CD14-positive monocyte (primary cell): ENCODE data around the gene TRAM2. TPM values are rescaled to one million over a fixed set of nuclear protein-coding genes. Genes with fewer than 3 reads are reported as not detected.

Source experiments
- DNase-seq, 3 donors: peaks; one replicate each; pipeline ENCODE4 v3.0.0-alpha.2; 2011 to 2022
- H2AFZ ChIP-seq: 2 replicates; pipeline ENCODE4 v1.6.0; 2012; ENCODE audit warnings: mild to moderate bottlenecking, low read depth, low read length, inconsistent platforms; ENCODE audit not compliant: insufficient read depth, poor library complexity, severe bottlenecking
- H3K27ac ChIP-seq, 2 donors: 1 replicate in 1 of 2; 2 replicates in 1 of 2; pipeline ENCODE4 v1.5.1; 2012 to 2013; ENCODE audit warnings: low read length in 2 of 2, control low read depth in 1 of 2, inconsistent platforms in 1 of 2, low read depth in 1 of 2, mild to moderate bottlenecking in 1 of 2
- H3K27me3 ChIP-seq, 2 donors: one replicate each; pipeline versions ENCODE4 v1.6.0 to v1.6.1; 2011 to 2013; ENCODE audit warnings: low read length in 2 of 2; ENCODE audit not compliant: control insufficient read depth in 2 of 2, insufficient read depth in 2 of 2
- H3K36me3 ChIP-seq, 2 donors: replicated peaks in 1 of 2; 1 replicate in 1 of 2; 2 replicates in 1 of 2; pipeline versions ENCODE4 v1.5.1 to v1.6.1; 2012 to 2013; ENCODE audit warnings: low read length in 2 of 2, control low read depth in 1 of 2, inconsistent platforms in 1 of 2, mild to moderate bottlenecking in 1 of 2; ENCODE audit not compliant: insufficient read depth in 2 of 2, control insufficient read depth in 1 of 2
- H3K4me1 ChIP-seq, 2 donors: 1 replicate in 1 of 2; 2 replicates in 1 of 2; pipeline versions ENCODE4 v1.5.1 to v1.6.1; 2012 to 2013; ENCODE audit warnings: low read length in 2 of 2, control low read depth in 1 of 2, inconsistent platforms in 1 of 2, mild to moderate bottlenecking in 1 of 2, moderate library complexity in 1 of 2; ENCODE audit not compliant: insufficient read depth in 2 of 2, control insufficient read depth in 1 of 2
- H3K4me2 ChIP-seq: replicated peaks from 2 replicates; pipeline ENCODE3; 2012; ENCODE audit warnings: low read length, moderate library complexity, mild to moderate bottlenecking; ENCODE audit not compliant: poor library complexity, severe bottlenecking; ENCODE audit errors: extremely low read depth
- H3K4me3 ChIP-seq, 3 experiments: fragments of 200-600 bp in 1 of 3; sonication (generic) in 1 of 3; replicated peaks in 1 of 3; 1 replicate in 2 of 3; 2 replicates in 1 of 3; pipeline ENCODE4 v1.5.1; 2011 to 2013; ENCODE audit warnings: low read length in 3 of 3, mild to moderate bottlenecking in 3 of 3, control low read depth in 2 of 3, low read depth in 2 of 3, inconsistent platforms in 1 of 3, moderate library complexity in 1 of 3
- H3K79me2 ChIP-seq: 2 replicates; pipeline ENCODE4 v1.6.0; 2012; ENCODE audit warnings: mild to moderate bottlenecking, control low read depth, inconsistent platforms, low read length, moderate library complexity; ENCODE audit not compliant: insufficient read depth
- H3K9ac ChIP-seq: 2 replicates; pipeline ENCODE4 v1.6.0; 2017; ENCODE audit warnings: low read length, mild to moderate bottlenecking; ENCODE audit not compliant: insufficient read depth, poor library complexity, severe bottlenecking
- H3K9me3 ChIP-seq, 2 donors: replicated peaks in 1 of 2; 1 replicate in 1 of 2; 2 replicates in 1 of 2; pipeline versions ENCODE4 v1.5.1 to v1.6.1; 2012 to 2013; ENCODE audit warnings: low read length in 2 of 2, control low read depth in 1 of 2; ENCODE audit not compliant: control insufficient read depth in 1 of 2, insufficient read depth in 1 of 2
- H4K20me1 ChIP-seq: 2 replicates; pipeline ENCODE4 v1.6.0; 2012; ENCODE audit warnings: mild to moderate bottlenecking, low read length, control low read depth, moderate library complexity; ENCODE audit not compliant: insufficient read depth
- H3K27ac Mint-ChIP-seq, 7 donors: one replicate each; pipeline ENCODE4 v1.8.0; 2020; ENCODE audit warnings: mild to moderate bottlenecking in 7 of 7, mixed read lengths in 7 of 7, moderate library complexity in 6 of 7, inconsistent platforms in 2 of 7
- H3K27me3 Mint-ChIP-seq, 3 donors: one replicate each; pipeline ENCODE4 v1.8.0; 2021 to 2022; ENCODE audit warnings: low read depth in 3 of 3, mild to moderate bottlenecking in 3 of 3, mixed read lengths in 3 of 3, moderate library complexity in 3 of 3, inconsistent platforms in 1 of 3
- H3K36me3 Mint-ChIP-seq, 2 donors: one replicate each; pipeline ENCODE4 v1.8.0; 2020; ENCODE audit warnings: mixed read lengths in 2 of 2, inconsistent platforms in 1 of 2, mild to moderate bottlenecking in 1 of 2
- H3K4me1 Mint-ChIP-seq: one replicate; pipeline ENCODE4 v1.8.0; 2020; ENCODE audit warnings: mild to moderate bottlenecking, mixed read lengths
- H3K4me3 Mint-ChIP-seq, 2 donors: one replicate each; pipeline ENCODE4 v1.8.0; 2020; ENCODE audit warnings: mild to moderate bottlenecking in 2 of 2, mixed read lengths in 2 of 2, moderate library complexity in 1 of 2
- H3K9me3 Mint-ChIP-seq, 7 donors: one replicate each; pipeline ENCODE4 v1.8.0; 2020 to 2022; ENCODE audit warnings: mixed read lengths in 7 of 7, mild to moderate bottlenecking in 6 of 7, moderate library complexity in 6 of 7, inconsistent platforms in 2 of 7
- CTCF ChIP-seq: fragments of 200-600 bp; IDR thresholded peaks from one replicate; pipeline ENCODE4 v1.8.0; 2022; ENCODE audit warnings: antibody characterized with exemption, mild to moderate bottlenecking
- WGBS: methylation state at CpG from one replicate; pipeline ENCODE4 v1.1.5; 2013; ENCODE audit warnings: missing lambda C conversion rate; ENCODE audit not compliant: insufficient coverage; 5-methylcytosine and 5-hydroxymethylcytosine counted together
- intact Hi-C, 2 donors: fragments of 100-400 bp; cut with micrococcal nuclease; formaldehyde crosslinking; loops; one replicate each; pipeline versions ENCODE4 v1.15.0 to v1.15.1; 2023
- polyA plus RNA-seq, 3 donors: library from polyadenylated mRNA; depleted of rRNA in 1 of 3; unstranded in 2 of 3; stranded (reverse) in 1 of 3; fragments of 300-500 nt in 2 of 3; fragments of >200 nt in 1 of 3; fragmentation: Illumina TruSeq in 2 of 3; gene quantifications; 1 replicate in 2 of 3; 2 replicates in 1 of 3; pipeline ENCODE4 v1.2.3, GENCODE V29; 2012 to 2021

TRAM2 gene
- polyA plus RNA-seq, 3 donors: 4.7 to 11.7 (median 5.9) TPM

- no peak for DNase-seq
- Histone ChIP-seq H2AFZ (no peak overlapping the region), H3K79me2 (no peaks in the 10 kb centered on the region), H3K4me2 (no peak overlapping the region), H3K9me3 (no peaks in the 10 kb centered on the region), H3K4me1 (peaks cover 10 to 11% of the 10 kb centered on the region in 2 donors), H4K20me1 (no peaks in the 10 kb centered on the region), H3K9ac (no peak overlapping the region), H3K27ac (no peak overlapping the region), H3K27me3 (no peaks in the 10 kb centered on the region), H3K4me3 (no peak overlapping the region), H3K36me3 (peaks cover 17 to 31% of the 10 kb centered on the region in 2 donors)
- 100% methylated on average over 4 of the region's 11 CpGs for whole genome bisulfite sequencing
- Mint-ChIP-seq H3K27me3 (no peaks in the 10 kb centered on the region), H3K9me3 (peaks cover 0 to 7% (median 6%) of the 10 kb centered on the region in 7 donors), H3K27ac (peak overlapping the region in 1 of 7 donors; percentile 51), H3K4me3 (no peak overlapping the region), H3K36me3 (peaks cover 28 to 32% of the 10 kb centered on the region in 2 donors), H3K4me1 (peaks cover 24% of the 10 kb centered on the region)
- no peak for TF ChIP-seq CTCF
- intact Hi-C loops: no loop called here
Observed at GRCh38 chr6:52498538-52499017, 78.3 kb downstream of the TRAM2 start.

- no peaks in the 10 kb centered on the region for H3K27me3 ChIP-seq
- Mint-ChIP-seq H3K36me3 (peaks cover 26 to 32% of the 10 kb centered on the region in 2 donors), H3K4me3 (no peak overlapping the region), H3K4me1 (peaks cover 19% of the 10 kb centered on the region), H3K9me3 (peaks cover 0 to 7% (median 6%) of the 10 kb centered on the region in 7 donors), H3K27ac (no peak overlapping the region), H3K27me3 (no peaks in the 10 kb centered on the region)
- intact Hi-C loops: no loop called here
- H3K4me1 ChIP-seq: peaks cover 2 to 4% of the 10 kb centered on the region in 2 donors
- DNase-seq: no peak
- H3K79me2 ChIP-seq: no peaks in the 10 kb centered on the region
- TF ChIP-seq CTCF: no peak
- WGBS: 96% methylated on average over 7 of the region's 14 CpGs
- H4K20me1 ChIP-seq: no peaks in the 10 kb centered on the region
- no peak overlapping the region for H3K4me2 ChIP-seq
- no peak overlapping the region for H3K27ac ChIP-seq
- H3K9me3 ChIP-seq: no peaks in the 10 kb centered on the region
- H3K9ac ChIP-seq: no peak overlapping the region
- H2AFZ ChIP-seq: no peak overlapping the region
- peaks cover 14 to 30% of the 10 kb centered on the region in 2 donors for H3K36me3 ChIP-seq
- H3K4me3 ChIP-seq: no peak overlapping the region
Observed at GRCh38 chr6:52497652-52498408, 79.0 kb downstream of the TRAM2 start.
